ENCODE data around the gene ZCCHC8.

DNA sequence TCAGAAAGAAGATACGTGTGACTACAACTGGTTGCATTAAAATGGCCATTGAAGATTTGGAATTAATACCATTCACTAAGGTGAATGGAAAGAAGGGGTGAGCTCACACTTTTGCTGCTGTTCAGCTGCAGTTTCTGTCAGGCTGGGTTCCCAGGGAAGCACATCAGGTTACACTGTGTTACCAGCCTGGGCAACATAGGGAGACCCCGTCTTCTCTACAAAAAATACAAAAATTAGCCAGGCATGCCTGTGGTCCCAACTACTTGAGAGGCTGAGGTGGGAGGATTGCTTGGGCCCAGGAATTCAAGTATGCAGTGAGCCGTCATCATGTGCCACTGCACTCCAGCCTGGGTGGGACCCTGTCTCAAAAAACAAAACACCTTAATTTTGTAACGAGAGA is 12.9 kb upstream of the ZCCHC8 start:
- no peak for TF ChIP-seq EZH2 (IDR thresholded peaks at IDR 0.05; ENCODE audit: low read length)
- TF ChIP-seq, protein P1, sequence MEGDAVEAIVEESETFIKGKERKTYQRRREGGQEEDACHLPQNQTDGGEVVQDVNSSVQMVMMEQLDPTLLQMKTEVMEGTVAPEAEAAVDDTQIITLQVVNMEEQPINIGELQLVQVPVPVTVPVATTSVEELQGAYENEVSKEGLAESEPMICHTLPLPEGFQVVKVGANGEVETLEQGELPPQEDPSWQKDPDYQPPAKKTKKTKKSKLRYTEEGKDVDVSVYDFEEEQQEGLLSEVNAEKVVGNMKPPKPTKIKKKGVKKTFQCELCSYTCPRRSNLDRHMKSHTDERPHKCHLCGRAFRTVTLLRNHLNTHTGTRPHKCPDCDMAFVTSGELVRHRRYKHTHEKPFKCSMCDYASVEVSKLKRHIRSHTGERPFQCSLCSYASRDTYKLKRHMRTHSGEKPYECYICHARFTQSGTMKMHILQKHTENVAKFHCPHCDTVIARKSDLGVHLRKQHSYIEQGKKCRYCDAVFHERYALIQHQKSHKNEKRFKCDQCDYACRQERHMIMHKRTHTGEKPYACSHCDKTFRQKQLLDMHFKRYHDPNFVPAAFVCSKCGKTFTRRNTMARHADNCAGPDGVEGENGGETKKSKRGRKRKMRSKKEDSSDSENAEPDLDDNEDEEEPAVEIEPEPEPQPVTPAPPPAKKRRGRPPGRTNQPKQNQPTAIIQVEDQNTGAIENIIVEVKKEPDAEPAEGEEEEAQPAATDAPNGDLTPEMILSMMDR (optimal IDR thresholded peaks at IDR 0.05 in 1 of 3, IDR thresholded peaks at IDR 0.05 in 1 of 3, conservative IDR thresholded peaks at IDR 0.05 in 1 of 3; ENCODE audit: extremely low read depth in 1 of 3, insufficient read depth in 2 of 3, low read length in 3 of 3) = no peak
